Mesangial cell (primary cell): ENCODE measurements around the gene RPS14. TPM values are rescaled to one million over a fixed set of nuclear protein-coding genes. Genes with fewer than 3 reads are reported as not detected.

Experiments used
- total RNA-seq: library from RNA; depleted of rRNA; stranded (reverse); fragments of >200 nt; gene quantifications from 2 replicates; pipeline ENCODE4 v1.2.3, GENCODE V29; 2015

RPS14 gene
- 1,725 and 2,035 TPM in 2 replicates for total RNA-seq

DNA sequence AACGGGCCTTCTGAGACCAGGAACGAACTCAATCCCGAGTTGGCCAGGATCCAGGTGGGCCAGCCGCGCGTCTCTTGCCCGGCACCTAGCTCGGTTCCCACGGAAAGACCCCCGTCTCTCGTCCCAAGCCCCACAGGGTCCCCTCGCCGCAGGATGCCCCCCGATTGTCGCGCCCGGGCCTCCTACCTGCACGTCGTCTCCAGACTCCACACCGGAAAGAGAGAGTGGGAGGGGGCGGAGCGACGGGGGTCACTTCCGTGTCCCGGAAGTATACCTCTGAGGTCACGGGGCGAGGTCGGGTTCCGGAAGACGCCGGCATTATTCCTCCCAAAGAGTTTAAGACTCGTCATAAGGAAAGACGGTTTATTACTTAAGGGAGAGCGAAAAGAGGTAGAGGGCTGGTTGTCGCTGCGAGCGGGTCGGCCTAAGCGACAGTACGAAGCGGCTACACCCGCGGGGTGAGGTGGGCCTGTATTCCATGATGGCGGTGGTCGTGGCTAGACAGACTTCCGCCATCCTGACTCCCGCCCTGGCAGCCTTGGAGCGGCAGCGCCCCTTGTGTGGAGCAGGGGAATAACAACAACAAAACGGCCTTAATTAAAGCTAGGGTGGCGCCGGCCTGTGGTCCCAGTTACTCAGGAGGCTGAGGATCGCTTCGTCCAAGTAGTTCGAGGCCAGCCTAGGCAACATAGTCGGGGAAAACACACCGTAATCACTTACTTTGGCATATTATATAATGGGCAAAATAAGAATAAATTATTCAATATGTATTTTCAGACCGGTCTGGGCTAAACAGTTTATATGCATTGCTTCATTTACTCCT is at the start of gene RPS14:
Gene RPS14, minus strand, starts transcription at position 223 of the 823 bp plus-strand sequence. CDS start 2,006 bp downstream, outside the sequence.

DNA sequence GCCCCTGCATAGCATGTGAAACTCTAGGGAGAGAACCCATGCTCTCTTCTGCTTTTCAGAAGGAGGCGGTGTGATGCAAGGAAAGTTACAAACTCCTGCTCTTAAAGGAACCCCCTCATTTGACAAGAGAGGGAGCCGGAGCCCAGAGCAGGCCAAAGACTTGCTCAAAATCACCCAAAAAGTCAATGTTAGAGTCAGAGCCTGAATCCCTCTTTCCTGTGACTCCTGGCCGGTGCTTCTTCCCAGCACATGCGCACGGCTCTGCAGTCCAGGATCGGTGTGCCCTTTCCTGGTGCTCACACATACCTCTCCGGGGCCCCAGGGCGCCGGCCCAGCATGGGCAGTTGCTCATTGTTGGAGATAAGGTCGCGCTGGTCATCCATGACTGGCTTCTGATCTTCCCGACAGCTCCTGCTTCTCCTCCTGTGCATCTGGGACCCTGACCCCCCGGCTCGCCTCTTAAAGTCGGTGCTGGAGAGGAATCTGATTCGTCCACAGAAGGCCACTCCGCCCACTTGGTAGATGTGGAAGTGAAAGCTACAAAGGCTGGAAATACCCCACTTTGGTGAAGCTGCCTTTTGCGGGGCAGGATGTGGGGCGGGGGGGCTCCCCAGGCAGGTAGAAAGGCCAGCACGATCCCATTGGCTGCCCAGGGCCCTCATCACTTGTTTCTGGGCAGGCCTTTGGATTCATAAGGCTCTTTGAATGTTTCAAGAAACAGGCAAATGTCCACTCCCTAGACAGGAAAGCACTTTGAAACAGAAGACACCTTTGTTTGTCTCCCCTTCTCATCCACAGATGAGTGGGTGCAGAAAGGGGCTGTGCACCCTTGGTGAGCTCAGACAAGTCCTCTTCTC is 37.0 kb downstream of the RPS14 start, which contains the start of gene CD74:
Gene CD74, minus strand, starts transcription at position 592 of the 857 bp plus-strand sequence. Its CDS starts 161 bp downstream, at position 431.

Other genes starting within 250 kb of the RPS14 start
- 2.7 TPM in 1 of 2 replicates, not detected in the other for gene CAMK2A, start 160.0 kb downstream of the RPS14 start, total RNA-seq
- 14.8 and 32.3 TPM in 2 replicates for gene ARSI, start 146.8 kb downstream of the RPS14 start, total RNA-seq
- gene TCOF1, start 92.0 kb downstream of the RPS14 start, total RNA-seq = 18.5 and 55.9 TPM in 2 replicates
- gene CD74, start 36.8 kb downstream of the RPS14 start, total RNA-seq = 41.6 and 107 TPM in 2 replicates
- gene NDST1, start 58.4 kb upstream of the RPS14 start, total RNA-seq = 103 and 157 TPM in 2 replicates
- gene SYNPO, start 190.9 kb upstream of the RPS14 start, total RNA-seq = 4.1 and 11.0 TPM in 2 replicates
- gene MYOZ3, start 211.5 kb upstream of the RPS14 start, total RNA-seq = 1.5 and 2.4 TPM in 2 replicates